ENCODE measurements around the gene ANKH. TPM values are rescaled to one million over a fixed set of nuclear protein-coding genes. Genes with fewer than 3 reads are reported as not detected.
A peak's percentile ranks its signal among the peaks of the same experiment; 100 is the strongest.
"Not testable (repeated sequence)": the region's sequence is repeated elsewhere in the genome, so short reads cannot be mapped to it uniquely, and the experiment has no call there.

The ANKH gene
- 100 to 1,000 TPM in 1 of 2 donors, 10 to 100 TPM in 1; 29.4 to 142 TPM for total RNA-seq

- H3K9me3 Mint-ChIP-seq, result no peaks in the 10 kb centered on the region
- H3K36me3 Mint-ChIP-seq, result peaks cover 10 to 23% of the 10 kb centered on the region in 2 donors
- H3K27ac Mint-ChIP-seq, result peak within 1 kb of the TSS; percentile 89 to 99
- DNase-seq (ENCODE audit: low spot score in 2 of 2), result peak; percentile 84 to 86
- ATAC-seq, result peak; percentile 82 to 83
These were observed at the start of gene ANKH for GRCh38 chr5:14871214-14872069. Gene ANKH, minus strand, starts transcription at chr5:14871778. Its CDS starts 331 bp downstream, at chr5:14871447.

- H3K36me3 Mint-ChIP-seq, result peaks cover 5 to 11% of the 10 kb centered on the region in 2 donors
- peaks cover 0 to 16% of the 10 kb centered on the region in 2 donors for H3K9me3 Mint-ChIP-seq
- no peak for DNase-seq (ENCODE audit: low spot score in 2 of 2)
- H3K27ac Mint-ChIP-seq, result peak overlapping the region in 1 of 2 donors; percentile 78
- ATAC-seq, result peak in 1 of 2 donors; percentile 51
These were observed 48.5 kb upstream of the ANKH start for GRCh38 chr5:14920121-14920520.

GRCh38 chr5:14919106-14919505 lies 47.5 kb upstream of the ANKH start:
- not testable (repeated sequence) for H3K27ac Mint-ChIP-seq; ATAC-seq; DNase-seq (ENCODE audit: low spot score in 2 of 2)
- H3K9me3 Mint-ChIP-seq, result peaks cover 0 to 16% of the 10 kb centered on the region in 2 donors
- H3K36me3 Mint-ChIP-seq, result peaks cover 5 to 11% of the 10 kb centered on the region in 2 donors

- H3K36me3 Mint-ChIP-seq, result peaks cover 5 to 11% of the 10 kb centered on the region in 2 donors
- peaks cover 0 to 16% of the 10 kb centered on the region in 2 donors for H3K9me3 Mint-ChIP-seq
- DNase-seq (ENCODE audit: low spot score in 2 of 2), result no peak
- H3K27ac Mint-ChIP-seq, result no peak overlapping the region
- no peak for ATAC-seq
These were observed 46.1 kb upstream of the ANKH start for GRCh38 chr5:14917719-14918118.

- no peak for DNase-seq (ENCODE audit: low spot score in 2 of 2)
These were observed 43.8 kb upstream of the ANKH start for GRCh38 chr5:14915291-14915952.

GRCh38 chr5:14914623-14915260 lies 43.2 kb upstream of the ANKH start:
- DNase-seq (ENCODE audit: low spot score in 2 of 2), result no peak

More at GRCh38 chr5:14915291-14915952, 43.8 kb upstream of the ANKH start:
- Mint-ChIP-seq H3K27ac (no peak overlapping the region), H3K36me3 (peaks cover 5 to 11% of the 10 kb centered on the region in 2 donors), H3K9me3 (peaks cover 0 to 16% of the 10 kb centered on the region in 2 donors)
- ATAC-seq, result peak in 1 of 2 donors; percentile 12

GRCh38 chr5:14914193-14914592 lies 42.6 kb upstream of the ANKH start:
- Mint-ChIP-seq H3K27ac (no peak overlapping the region), H3K36me3 (peaks cover 5 to 11% of the 10 kb centered on the region in 2 donors), H3K9me3 (peaks cover 0 to 15% of the 10 kb centered on the region in 2 donors)
- ATAC-seq (no peak), DNase-seq (ENCODE audit: low spot score in 2 of 2) (no peak)

More at GRCh38 chr5:14914623-14915260, 43.2 kb upstream of the ANKH start:
- peak overlapping the region in 1 of 2 donors; percentile 63 for H3K27ac Mint-ChIP-seq
- peaks cover 0 to 16% of the 10 kb centered on the region in 2 donors for H3K9me3 Mint-ChIP-seq
- ATAC-seq, result peak; percentile 94
- H3K36me3 Mint-ChIP-seq, result peaks cover 5 to 11% of the 10 kb centered on the region in 2 donors

- DNase-seq (ENCODE audit: low spot score in 2 of 2) (no peak), ATAC-seq (no peak)
- Mint-ChIP-seq H3K36me3 (peaks cover 5 to 11% of the 10 kb centered on the region in 2 donors), H3K27ac (no peak overlapping the region), H3K9me3 (peaks cover 0 to 10% of the 10 kb centered on the region in 2 donors)
These were observed 41.5 kb upstream of the ANKH start for GRCh38 chr5:14913096-14913495.

GRCh38 chr5:14912206-14912605 lies 40.6 kb upstream of the ANKH start:
- DNase-seq (ENCODE audit: low spot score in 2 of 2), result no peak
- Mint-ChIP-seq H3K36me3 (peaks cover 5 to 10% of the 10 kb centered on the region in 2 donors), H3K27ac (no peak overlapping the region), H3K9me3 (peaks cover 0 to 9% of the 10 kb centered on the region in 2 donors)
- ATAC-seq, result no peak

- Mint-ChIP-seq H3K9me3 (no peaks in the 10 kb centered on the region), H3K27ac (no peak overlapping the region), H3K36me3 (no peaks in the 10 kb centered on the region)
- no peak for DNase-seq (ENCODE audit: low spot score in 2 of 2)
- no peak for ATAC-seq
These were observed 37.8 kb upstream of the ANKH start for GRCh38 chr5:14909369-14909768.

- H3K36me3 Mint-ChIP-seq, result no peaks in the 10 kb centered on the region
- ATAC-seq (no peak), DNase-seq (ENCODE audit: low spot score in 2 of 2) (no peak)
- no peaks in the 10 kb centered on the region for H3K9me3 Mint-ChIP-seq
- H3K27ac Mint-ChIP-seq, result no peak overlapping the region
These were observed 36.6 kb upstream of the ANKH start for GRCh38 chr5:14908172-14908571.

- peak in 1 of 2 donors; percentile 29 for ATAC-seq
- Mint-ChIP-seq H3K36me3 (no peaks in the 10 kb centered on the region), H3K9me3 (no peaks in the 10 kb centered on the region), H3K27ac (no peak overlapping the region)
- DNase-seq (ENCODE audit: low spot score in 2 of 2), result no peak
These were observed 35.0 kb upstream of the ANKH start for GRCh38 chr5:14906628-14907027.

- DNase-seq (ENCODE audit: low spot score in 2 of 2), result no peak
- ATAC-seq, result no peak
- Mint-ChIP-seq H3K9me3 (no peaks in the 10 kb centered on the region), H3K27ac (no peak overlapping the region), H3K36me3 (no peaks in the 10 kb centered on the region)
These were observed 31.4 kb upstream of the ANKH start for GRCh38 chr5:14902826-14903560.

GRCh38 chr5:14901462-14902051 lies 30.0 kb upstream of the ANKH start:
- H3K27ac Mint-ChIP-seq, result no peak overlapping the region
- no peak for ATAC-seq
- H3K9me3 Mint-ChIP-seq, result no peaks in the 10 kb centered on the region
- no peak for DNase-seq (ENCODE audit: low spot score in 2 of 2)
- H3K36me3 Mint-ChIP-seq, result no peaks in the 10 kb centered on the region

GRCh38 chr5:14900693-14901461 lies 29.3 kb upstream of the ANKH start:
- no peaks in the 10 kb centered on the region for H3K9me3 Mint-ChIP-seq
- DNase-seq (ENCODE audit: low spot score in 2 of 2) (no peak), ATAC-seq (no peak)
- no peaks in the 10 kb centered on the region for H3K36me3 Mint-ChIP-seq
- no peak overlapping the region for H3K27ac Mint-ChIP-seq

Measured in activated naive CD4-positive, alpha-beta T cell treated with anti-CD3 and anti-CD28 coated beads, Interleukin-2, amount 50 U/mL, for 72 hours (primary cell).